ENCODE results near the gene NFATC1.

The NFATC1 gene

GRCh38 chr18:79395761-79396404 is at the start of gene NFATC1:
Gene NFATC1, plus strand, starts transcription at chr18:79395930. Its CDS starts 295 bp downstream, at chr18:79396225.
- peak; percentile 80 for DNase-seq

DNA sequence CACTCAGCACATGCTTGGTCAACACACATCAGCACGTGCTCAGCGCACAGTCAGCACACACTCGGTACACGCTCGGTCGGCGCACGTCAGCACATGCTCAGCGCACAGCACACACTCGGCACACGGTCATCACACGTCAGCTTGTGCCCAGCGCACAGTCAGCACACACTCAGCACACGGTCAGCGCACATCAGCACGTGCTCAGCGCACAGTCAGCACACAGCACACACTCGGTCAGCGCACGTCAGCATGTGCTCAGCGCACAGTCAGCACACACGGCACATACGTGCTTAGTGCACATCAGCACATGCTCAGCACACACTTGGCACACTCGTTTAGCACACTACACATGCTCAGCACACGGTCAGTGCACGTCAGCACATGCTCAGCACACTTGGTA is 49.7 kb upstream of the NFATC1 start:
- DNase-seq = no peak

DNA sequence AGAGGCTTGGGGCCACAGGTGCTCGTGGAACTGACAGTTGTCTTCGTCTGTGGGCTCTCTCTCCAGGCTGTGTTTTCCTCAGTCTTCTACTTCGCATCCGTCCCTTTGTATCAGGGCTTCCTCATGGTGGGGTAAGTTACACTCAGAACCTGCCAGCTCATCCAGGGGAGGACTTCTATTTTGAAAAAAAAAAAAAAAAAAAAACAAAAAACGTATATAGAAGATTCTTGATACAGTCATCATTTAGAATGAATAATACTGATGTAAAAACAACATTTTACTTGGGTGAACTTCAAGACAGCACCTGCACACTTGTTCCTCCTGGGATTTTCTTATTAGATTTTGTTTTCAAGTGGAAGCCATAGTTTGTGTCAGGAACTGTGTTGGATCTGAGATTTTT is 47.7 kb upstream of the NFATC1 start:
- no peak for DNase-seq

DNA sequence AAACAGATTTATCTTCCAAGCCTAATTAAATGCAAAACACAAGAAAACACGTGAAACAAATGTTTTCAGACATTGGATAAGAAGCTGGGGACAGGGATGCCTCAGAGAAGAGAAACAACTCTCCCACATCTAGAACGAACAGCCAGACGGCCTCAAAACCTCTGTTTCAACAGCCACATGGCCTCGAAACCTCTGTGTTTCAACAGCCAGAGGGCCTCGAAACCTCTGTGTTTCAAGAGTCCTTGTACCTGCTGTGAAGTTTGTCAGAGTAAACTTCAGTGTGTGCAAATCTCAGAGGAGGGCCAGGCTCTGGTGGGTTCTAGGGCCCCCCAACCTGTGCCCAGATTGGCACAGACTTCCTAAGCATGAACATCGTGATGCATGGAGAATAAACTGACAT is 43.3 kb upstream of the NFATC1 start:
- no peak for DNase-seq

- peak; percentile 20 for DNase-seq
These were observed 42.5 kb upstream of the NFATC1 start for GRCh38 chr18:79353267-79353666.

DNA sequence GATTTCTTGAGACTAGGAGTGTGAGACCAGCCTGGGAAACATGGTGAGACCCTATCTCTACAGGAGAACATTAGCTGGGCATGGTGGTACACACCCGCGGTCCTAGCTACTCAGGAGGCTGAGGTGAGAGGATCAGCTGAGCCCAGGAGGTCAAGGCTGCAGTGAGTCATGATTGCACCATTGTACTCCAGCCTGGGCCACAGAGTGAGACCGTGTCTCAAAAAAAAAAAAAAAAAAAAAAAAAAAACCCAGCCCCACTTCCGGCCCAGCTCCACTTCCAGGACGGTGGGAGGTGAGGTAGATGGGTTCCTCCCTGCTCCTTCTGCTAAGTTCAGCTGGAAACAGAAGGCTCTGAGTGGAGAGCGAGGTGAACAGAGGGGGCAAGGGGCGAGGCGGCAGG is 41.4 kb upstream of the NFATC1 start:
- no peak for DNase-seq

- no peak for DNase-seq
These were observed 40.0 kb upstream of the NFATC1 start for GRCh38 chr18:79355433-79356335.

- no peak for DNase-seq
These were observed 39.3 kb upstream of the NFATC1 start for GRCh38 chr18:79356435-79356834.

GRCh38 chr18:79360933-79361332 is 34.8 kb upstream of the NFATC1 start:
- DNase-seq = no peak

GRCh38 chr18:79361766-79362522 is 33.8 kb upstream of the NFATC1 start:
- no peak for DNase-seq

- no peak for DNase-seq
These were observed 30.0 kb upstream of the NFATC1 start for GRCh38 chr18:79365701-79366100.

DNA sequence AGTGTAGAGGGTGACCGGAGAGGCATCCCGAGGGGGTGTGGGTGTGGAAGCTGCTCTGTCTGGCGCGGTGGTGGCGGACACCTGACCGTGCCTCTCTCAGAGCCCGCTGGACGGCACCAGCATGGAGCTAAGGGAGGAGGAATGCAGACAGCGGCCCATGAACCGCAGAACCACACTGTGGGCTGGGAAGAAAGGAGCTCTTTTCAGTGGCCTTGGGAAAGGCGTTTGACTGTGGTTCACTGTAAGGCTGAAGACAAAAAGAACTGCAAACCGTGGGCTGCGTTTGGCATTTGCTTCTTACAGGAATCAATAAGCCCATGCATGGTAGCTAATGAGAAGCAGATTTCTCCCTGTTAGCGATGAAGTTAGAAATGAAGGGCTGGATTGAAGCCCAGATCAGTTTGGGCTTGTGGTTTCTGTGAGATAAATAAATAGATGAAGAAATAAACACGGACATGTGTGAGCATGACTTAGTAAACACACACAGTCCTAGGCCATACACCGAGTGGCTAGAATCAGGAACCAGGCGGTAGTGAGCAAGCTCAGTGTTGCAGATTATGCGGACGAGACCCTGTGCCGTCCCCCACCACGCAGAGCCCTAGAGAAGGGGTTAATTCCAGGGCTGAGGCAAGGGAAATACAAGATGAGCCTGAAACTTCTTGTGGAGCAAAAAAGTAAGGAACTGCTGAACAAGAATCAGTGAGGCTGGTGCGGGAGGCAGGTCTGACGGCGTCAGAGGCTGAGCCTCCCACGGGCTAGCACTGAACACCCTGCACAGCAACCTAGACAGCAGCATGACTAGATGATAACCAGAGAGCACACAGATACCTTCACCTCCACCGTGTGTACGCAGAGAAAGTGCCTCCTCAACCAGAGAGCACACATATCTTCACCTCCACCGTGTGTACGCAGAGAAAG is 29.3 kb upstream of the NFATC1 start:
- no peak for DNase-seq

GRCh38 chr18:79367480-79367879 is 28.2 kb upstream of the NFATC1 start:
- no peak for DNase-seq

GRCh38 chr18:79367989-79368388 is 27.7 kb upstream of the NFATC1 start:
- DNase-seq = no peak

DNA sequence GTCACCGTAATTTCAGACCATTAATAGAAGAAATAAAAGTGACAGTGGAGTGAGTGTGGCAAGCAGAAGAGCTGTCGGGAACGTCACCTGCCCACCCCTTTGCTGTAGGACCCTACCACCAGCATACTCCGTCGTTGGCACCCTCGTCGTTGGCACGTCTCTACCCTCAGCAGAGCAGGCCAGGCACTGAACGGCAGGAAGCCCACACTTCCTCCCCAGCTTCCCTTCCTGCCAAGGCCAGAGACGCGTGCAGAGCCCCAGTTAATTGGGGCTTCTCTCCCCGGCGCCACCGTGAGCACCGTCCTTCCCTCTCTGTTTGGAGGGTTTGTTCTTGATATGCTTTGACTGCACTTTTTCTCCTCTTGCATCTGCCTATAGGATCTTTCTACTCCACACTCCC is 27.0 kb upstream of the NFATC1 start:
- DNase-seq = peak; percentile 35

- DNase-seq = no peak
These were observed 24.1 kb upstream of the NFATC1 start for GRCh38 chr18:79371561-79372121.

DNA sequence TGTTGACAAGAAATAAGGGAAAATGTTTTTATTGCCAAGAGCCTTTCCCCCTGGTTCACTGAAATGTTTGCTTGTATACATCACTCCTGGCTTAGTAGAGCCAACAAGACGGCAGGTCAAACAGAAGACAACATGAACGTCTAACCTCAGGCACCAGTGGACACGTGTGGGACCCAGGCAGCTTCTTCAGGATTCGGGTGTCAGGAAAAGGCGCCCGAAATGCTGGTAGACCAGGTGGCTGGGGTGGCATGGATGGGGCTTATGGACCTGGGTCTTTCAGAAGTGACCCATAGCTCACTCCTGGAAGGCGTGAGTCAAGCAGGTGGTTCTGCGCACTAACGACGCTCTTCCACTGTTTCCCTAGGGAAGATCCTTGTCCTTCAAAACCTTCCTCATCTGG is 23.3 kb upstream of the NFATC1 start:
- no peak for DNase-seq

DNA sequence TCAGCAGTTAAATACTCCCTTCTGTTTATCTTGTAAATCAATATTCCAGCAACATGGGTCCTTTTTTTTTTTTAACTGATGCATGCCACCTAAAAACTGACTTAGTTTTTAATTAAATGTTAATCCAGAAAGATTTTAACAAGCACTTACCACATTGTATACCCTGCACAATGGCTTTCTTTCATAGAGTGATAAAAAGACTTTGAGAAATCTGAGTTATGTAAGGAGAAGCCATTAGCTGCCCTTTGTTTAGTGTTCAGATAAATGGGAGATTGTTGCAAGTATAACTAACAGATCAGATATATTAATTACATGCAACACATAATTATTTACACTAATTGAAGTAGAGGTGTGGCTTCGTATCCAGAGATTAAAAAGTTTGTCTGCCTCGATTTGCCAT is 22.7 kb upstream of the NFATC1 start:
- DNase-seq = no peak

- DNase-seq = no peak
These were observed 22.0 kb upstream of the NFATC1 start for GRCh38 chr18:79373736-79374135.

- DNase-seq = no peak
These were observed 21.1 kb upstream of the NFATC1 start for GRCh38 chr18:79374408-79375171.

DNA sequence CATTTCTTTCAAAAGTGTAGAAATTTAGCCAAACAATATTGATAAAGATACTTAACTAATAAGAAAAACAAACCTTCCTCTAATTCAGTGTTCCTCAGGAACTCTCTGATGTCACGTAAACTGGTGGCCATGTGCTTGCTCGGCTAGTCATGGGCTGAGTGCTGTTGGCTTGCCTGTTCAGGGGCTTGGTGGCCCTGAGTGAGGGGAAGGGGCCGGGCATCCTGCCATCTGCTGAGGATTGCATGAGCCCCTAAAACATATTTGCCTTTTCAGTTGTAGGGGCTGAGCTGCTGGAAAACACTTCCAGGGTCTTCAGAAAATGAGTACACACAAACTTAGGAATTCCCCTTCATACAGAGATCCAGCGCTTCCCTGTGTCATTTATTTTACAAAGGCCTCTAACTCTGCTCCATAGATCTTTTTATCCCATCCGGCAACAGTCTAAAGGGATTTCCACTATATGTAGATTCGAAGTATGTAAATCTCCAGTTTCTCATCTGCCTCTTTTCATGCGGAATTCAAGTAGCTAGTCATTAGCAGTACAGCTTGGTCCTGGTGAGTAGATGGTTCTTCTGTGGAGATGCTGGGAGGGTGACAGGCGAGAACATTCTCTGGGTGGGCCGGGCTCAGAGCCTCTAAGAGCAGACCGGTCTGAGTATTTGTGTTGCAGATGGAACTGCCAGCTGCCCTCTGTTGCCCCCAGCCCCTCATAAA is 20.1 kb upstream of the NFATC1 start:
- no peak for DNase-seq

Measured in hematopoietic multipotent progenitor cell treated with erythropoietin and hydrocortisone succinate and interleukin-3 and kit ligand, for 6 days (in vitro differentiated cells).